Measurements from ENCODE around the gene ANKIB1. TPM values are rescaled to one million over a fixed set of nuclear protein-coding genes. Genes with fewer than 3 reads are reported as not detected.

The ANKIB1 gene
- total RNA-seq, 1 experiment from 2014 or later: 26.8 TPM

DNA sequence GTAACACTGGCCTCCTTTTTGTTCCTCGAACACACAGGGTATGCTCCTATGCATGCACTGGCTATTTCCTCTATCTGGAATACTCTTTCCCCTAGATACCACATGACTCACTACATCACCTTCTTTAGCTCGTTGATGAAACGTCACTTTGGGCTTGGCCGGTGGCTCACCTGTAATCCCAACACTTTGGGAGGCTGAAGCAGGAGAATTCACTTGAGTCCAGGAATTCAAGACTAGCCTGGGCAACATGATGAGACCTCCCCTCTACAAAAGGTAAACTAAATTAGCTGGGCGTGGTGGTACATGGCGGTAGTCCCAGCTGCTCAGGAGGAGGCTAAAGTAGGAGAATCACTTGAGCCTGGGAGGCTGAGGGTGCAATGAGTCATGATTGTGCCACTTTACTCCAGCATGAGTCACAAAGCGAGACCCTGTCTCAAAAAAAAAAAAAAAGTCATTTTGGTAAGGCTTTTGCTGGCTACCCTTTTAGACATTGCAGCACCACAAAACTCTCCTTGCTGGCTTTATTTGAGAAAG is 14.5 kb downstream of the ANKIB1 start:
- DNase-seq (ENCODE audit: low read depth): peak; percentile 73

DNA sequence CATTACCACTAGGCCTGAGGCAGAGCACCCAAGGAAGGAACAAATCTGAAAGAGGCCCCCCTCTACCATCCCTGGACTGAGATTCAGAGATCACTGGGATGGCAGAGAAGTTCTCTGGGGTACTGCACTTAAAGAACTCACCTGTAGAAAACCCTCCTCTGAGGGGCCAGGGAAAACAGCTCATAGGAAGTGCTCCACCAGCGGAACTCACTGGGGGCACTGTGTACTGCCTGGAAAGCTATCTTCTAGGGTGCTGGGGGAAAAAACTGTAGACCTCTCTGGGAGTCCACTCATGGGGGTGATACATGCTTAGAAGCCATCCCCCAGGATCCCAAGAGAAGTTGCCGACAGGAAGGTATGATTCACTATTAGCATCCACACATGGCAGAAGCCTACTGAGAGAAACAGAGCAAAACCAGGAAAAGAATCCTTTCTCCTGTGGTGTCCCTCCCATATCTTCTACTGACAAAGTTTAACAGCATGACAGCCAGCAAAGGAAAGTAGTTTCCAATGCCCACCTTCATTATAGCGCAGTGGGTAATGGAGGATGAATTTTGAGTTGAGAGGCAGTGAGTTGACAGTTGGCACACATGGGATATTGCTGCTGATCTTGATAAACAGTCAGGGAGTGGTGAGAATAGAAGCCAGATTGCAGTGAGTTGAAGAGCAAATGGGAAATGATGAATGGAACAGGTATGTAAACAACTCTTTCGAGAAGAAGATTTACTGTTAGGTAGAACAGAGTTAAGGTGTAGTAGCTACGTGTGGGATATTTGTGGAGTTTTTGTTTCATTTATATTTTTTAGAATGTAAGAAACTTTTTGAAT is 20.9 kb downstream of the ANKIB1 start:
- DNase-seq (ENCODE audit: low read depth): peak; percentile 76

DNA sequence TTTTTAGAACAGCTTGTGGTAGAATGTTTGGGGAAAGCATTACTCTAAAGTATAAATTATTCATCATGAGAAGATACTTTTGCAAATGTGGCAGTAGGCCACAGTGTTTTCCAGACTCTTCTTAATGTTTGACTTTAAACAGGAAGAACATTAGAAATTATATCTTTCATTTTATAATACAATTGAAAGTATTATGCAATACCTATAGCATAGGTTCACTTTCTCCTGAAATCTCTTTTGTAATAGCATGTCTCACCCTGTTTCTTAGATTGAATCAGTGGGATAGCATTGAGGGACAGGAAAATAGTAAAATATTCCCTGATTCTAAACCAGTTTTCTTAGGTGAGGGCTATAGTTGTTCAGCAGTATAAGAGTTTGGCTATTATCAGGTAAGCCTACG is 23.1 kb downstream of the ANKIB1 start:
- no peak for DNase-seq (ENCODE audit: low read depth)

DNA sequence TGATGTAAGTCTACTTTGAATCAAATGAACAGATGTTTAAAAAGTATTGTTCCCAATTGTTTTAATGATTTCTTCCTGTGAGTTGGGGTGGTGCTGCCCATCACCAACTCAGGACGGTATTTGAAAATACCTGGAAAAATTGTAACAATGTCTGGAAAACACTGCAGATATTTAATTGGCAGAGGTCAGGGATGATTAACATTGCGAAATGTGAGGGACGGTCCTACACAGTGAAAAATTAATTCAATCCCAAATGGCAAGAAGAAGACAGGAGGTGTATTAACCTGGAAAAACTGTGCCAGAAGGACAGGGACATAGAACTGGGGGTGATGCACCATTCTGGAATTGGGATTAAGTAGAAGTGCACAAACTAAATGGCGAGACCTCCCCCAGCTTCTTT is 29.6 kb downstream of the ANKIB1 start:
- DNase-seq (ENCODE audit: low read depth): no peak

DNA sequence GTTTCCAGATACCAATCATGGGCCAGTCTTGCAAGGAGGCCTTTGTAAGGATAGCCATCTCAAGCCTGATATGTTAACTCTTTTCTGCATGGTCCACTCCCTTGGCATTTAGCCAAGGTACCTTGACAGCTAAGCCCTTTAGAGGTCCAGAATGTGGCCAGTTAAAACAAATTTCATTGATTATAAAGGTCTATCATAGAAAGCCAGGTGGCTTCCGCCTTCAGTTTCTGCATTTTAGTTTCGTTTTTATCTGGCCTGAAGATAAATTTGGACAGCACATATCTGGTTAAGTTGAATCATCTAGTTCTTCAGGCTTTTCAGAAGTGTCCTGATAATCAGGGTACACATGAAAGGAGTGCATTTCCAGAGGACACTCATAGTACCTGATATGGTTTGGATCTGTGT is 30.7 kb downstream of the ANKIB1 start:
- DNase-seq (ENCODE audit: low read depth): no peak

DNA sequence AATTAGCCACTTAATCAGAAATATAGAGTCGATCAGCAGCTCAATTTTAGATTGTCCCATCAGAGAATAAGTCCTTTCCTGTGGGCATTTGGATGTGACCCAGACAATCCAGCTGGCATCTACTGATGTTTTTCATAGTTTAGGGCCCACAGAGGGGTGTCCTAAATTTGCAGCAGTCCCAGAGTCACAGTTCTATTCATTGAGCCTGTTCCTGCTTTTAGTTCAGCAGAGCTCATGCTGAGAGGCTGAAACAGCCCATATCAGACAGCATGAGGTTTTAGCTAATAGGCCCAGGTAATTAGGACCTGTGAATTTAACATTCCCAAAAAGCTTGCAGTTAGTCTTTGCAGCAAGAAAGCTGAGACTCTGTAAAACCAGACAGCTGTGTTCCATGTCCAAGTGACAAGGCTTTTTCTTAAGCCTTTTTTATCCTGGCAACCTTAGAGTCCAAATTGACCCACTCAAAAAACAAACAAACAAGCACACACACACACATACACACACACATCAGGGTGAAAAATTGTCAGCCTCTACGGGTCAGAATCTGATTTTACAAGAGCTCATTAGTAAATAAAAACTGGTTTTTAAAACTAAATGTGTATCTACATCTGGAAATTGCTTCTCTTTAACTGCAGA is 33.7 kb downstream of the ANKIB1 start:
- DNase-seq (ENCODE audit: low read depth): no peak

DNA sequence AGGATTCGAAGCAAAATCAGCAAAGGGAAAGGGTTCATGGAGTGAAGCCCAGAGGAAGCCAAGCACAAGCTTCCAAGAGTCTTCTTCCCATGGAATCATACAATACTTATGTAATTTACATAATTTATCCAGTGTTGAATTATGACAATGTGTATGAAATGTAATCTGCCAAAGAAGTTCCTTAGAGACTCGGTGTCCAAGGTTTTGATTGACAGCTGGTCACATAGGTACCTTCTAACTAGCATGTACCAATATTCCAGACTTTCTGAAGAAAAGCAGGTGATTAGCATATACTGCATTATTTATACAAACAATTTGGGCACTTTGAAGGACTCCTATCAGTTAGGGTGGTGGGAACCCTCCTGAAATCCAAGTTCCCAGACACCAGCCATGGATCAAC is 35.3 kb downstream of the ANKIB1 start:
- no peak for DNase-seq (ENCODE audit: low read depth)

DNA sequence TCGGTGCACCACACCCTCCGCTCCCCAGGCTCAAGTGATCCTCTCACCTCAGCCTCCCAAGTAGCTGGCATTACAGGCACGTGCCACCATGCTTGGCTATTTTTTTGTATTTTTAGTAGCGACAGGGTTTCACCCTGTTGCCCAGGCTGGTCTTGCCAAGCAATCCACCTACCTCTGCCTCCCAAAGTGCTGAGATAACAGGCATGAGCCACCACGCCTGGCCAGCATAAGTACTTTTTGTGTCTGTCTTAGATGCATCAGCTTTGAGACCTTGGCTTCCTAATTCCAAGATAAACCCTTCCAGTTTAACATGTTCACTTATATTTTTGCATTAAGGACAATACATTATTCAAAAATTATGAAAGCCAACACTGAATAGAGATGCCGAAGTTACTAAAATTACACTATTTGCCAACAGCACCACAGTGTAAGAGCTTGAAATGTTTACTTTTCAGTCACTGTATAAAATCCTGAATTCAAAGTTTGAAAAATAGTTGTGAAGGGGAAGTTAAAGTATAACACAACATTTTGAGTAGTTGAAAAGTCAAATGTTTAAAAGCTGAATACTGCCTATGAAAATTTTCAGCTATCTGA is 36.5 kb downstream of the ANKIB1 start:
- no peak for DNase-seq (ENCODE audit: low read depth)

DNA sequence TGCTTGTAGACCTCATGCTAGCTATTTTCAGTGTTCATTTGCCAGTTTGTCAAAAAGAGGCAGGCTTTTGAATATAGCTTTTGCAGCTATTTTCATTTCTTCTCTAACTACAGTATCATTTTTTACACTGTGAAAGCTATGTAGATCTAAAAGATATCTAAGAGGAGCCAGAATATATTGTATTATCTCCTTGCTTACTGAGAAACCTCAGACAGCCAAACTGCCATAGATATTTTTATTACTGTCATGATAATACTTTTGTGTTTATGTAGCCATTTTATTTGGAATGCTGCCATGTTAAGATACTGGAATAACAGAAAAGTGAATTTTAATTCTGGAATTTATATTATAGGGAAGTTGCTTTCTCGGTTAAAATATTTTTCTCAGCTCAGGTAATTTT is 37.2 kb downstream of the ANKIB1 start:
- no peak for DNase-seq (ENCODE audit: low read depth)

DNA sequence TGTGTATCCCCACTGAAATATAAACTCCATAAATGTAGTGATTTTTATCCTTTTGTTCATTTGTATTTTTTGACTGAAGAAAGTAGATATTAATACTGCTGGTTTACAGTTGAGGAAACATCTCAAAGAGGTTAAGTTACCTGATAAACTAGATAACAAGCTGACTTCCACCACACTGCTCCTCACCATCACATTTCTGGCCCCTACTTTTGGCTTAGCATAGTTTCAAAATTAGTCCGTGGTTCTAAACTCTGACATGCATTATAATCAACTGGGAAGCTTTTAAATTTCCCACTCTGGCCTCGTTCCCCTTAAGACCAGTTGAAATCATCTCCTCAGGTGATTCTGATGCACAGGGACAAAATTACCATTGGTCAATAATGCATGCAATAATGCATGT is 43.5 kb downstream of the ANKIB1 start:
- DNase-seq (ENCODE audit: low read depth): no peak

DNA sequence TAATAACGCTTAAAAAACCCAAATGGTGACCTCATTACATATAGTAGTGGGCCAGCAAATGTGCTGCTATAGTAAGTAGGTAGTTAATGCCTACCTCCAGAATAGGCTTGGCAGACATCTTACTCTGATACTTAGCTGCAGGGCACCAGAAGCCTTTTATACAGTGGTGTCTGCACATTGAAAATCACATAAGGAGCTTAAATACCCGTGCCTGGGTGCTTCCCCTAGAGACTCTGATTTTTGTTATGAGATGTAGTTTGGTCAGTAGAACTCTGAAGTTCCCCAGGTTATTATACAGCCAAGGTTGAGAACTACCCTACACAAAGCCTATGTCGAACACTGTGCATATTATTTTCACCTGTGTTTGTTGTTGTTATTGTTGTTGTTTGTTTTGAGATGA is 47.2 kb downstream of the ANKIB1 start:
- no peak for DNase-seq (ENCODE audit: low read depth)

DNA sequence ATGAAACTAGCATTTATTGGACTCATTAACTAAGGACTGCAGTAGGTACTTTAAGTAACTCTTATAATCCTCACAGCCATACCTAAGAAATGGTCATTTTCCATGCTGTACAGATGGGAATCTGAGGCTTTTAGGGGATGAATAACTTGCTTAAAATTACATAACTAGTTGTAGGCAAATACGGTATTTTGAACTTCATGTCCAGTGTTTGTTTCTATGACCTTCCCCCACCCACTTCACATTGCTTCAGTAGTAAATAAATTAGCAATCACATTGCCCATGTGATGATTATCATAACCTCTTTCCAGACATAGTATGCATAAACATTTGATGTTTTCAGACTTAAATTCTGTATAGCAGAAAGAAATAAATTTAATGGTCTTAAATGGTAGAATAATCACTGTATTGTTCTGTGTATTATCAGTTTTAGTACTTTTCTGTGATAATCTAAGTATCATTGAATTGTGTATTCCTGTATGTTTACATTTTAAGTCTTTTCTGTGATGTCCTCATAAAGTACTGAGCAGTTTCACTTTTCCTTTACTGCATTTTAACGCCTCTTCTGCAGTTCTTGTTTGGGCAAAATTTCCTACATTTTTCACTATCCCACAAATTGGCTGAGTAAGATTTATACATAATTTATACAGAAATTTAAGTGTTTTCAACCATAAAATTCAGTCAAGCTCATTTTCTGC is 48.3 kb downstream of the ANKIB1 start:
- DNase-seq (ENCODE audit: low read depth): no peak

DNA sequence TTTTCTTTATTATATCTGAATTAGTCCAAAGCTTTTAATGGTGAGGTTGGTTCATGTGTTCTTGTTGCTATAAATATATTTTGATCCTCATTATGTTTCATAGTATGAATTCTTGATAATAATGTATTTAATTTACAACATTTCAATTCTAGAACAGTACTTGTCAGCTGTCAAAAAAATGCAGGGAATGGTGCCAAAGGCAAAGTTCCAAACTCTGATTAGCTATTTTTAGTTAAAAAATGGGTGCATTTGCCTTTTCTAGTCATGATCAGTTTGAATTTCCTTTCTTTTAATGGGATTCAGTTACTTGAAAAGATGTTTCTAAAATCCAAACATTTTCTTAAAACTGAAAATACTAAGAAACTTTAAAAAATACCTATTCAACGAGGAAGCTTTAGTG is 49.6 kb downstream of the ANKIB1 start:
- no peak for DNase-seq (ENCODE audit: low read depth)

DNA sequence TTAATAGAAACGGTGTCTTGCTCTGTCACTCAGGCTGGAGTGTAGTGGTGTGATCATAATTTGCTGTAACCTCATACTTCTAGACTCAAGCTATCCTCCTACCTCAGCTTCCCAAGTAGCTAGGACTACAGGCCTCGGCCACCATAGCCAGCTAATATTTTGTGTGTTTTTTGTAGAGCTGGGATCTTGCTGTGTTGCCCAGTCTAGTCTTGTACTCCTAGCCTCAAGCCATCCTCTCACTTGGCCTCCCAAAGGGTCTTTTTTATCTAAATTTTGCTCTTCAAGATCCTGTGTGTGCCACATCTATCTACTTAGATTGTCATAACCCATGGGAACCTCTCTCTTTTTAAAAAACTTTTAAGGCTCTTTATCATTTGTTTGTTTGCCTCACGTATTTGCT is 50.5 kb downstream of the ANKIB1 start:
- no peak for DNase-seq (ENCODE audit: low read depth)

DNA sequence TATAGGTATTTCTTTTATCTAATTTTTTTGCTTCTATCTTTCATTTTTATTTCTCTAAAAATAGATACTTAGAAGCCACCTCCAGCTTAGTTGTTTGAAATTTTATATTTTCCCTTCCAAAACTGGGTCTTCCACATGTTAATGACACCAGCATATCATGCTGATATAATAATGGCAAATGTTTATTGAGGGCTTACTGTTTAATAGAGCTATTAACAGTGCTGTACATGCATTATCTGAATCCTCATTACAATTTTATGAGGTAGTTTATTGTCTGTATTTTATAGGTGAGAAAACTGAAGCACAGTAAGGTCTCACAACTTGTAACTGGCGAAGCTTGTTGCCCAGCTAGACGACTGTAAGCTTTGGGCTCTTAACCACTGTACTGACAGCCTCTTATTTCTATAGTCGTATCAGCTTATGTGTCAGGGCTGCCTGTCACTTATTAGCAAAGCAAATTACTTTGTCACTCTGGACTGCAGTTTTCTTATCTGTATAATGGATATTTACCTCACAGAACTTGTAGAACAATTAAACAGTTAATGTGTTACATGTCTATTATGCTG is 51.2 kb downstream of the ANKIB1 start:
- no peak for DNase-seq (ENCODE audit: low read depth)

DNA sequence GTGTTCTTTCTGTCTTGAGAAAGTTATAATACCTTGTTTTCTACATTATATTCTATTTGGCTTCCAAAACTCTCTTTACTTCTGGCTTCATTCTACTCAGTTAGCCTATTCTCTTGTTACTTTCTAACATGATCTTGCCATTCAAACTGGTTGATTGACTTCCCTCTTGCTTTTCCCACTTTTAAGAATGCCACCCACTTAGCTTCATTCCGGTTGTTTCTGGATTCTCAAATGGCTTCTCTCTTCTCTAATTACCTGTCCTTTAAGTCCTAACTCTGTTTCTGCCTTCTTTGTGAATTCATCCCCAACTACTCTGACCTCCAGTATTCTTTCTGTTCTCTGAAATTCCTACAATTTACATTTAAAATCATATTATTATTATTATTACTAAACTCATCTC is 52.0 kb downstream of the ANKIB1 start:
- no peak for DNase-seq (ENCODE audit: low read depth)

DNA sequence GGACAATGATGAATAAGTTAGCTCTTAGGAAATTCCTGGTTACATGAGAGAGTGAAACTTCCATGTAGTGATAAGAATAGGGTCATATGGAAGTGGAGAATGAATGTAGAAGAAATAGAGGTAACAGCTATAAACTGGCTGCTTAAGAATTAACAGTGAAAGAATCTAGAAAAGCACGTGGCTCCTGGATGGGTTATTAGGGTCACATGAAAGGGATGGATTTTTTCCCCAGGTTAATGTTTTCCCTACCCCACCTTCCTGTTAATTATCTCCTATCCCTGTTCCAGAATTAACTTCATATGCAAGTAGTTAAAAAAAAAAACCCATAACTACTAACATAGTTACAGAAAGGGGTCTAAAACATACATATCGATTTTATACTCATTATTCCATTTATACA is 58.0 kb downstream of the ANKIB1 start:
- DNase-seq (ENCODE audit: low read depth): no peak

DNA sequence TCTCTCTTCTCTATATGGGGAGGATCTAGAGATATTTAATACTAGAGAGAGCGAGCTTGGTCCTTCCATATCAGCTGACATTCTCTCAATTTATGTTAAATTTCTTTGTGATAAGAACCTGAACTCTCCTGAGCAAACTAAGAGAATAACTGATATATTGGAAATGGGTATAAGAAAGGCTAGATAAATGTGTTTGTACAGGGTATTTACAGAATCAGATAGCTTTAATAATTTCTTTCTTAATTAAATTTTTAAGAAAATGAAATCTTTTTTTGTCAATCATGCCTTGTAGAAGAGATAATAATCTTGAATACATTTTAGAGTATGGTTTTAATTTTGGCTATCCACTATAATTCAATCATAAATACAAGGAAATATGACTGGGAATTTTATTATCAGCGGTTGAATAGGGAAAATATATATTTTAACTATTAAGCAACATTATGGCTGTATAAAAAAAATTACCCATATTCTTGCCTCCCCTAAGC is 58.7 kb downstream of the ANKIB1 start:
- no peak for DNase-seq (ENCODE audit: low read depth)

DNA sequence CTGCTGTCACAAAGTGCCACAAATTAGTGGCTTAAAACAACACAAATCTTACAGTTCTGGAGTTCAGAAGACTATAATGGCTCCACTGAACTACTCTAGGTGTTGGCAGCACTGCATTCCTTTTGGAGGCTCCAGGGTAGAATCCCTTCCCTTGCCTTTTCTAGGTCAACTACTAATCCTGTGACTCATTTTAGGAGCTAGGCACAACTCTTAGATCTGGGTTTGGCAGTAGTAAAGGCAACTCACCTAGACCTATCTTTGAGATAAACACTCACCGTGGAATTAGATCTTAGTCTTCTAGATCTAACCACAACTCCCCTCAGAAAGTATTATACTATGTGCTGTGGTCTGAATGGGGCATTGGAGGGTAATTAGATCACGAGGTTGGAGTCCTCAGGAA is 60.4 kb downstream of the ANKIB1 start:
- peak; percentile 38 for DNase-seq (ENCODE audit: low read depth)

DNA sequence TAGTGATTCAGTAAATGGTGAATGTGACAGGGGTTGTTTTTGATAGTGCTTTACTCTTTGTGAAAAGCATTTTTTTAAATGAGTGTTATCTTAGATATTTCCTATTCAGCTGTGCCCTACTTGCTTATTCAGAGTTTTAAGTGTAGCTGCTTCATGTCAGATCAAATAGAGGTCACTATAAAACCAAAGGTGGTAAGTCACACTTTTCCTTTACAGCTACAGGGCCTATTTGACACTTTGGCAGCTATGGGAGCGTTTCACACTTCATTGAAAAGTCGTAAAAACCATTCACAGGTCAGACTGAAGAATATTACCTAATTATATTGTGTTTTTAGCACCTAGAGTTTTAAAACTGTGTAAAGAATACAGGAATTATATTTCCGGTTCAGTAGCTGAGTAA is 67.3 kb downstream of the ANKIB1 start:
- DNase-seq (ENCODE audit: low read depth): no peak

DNA sequence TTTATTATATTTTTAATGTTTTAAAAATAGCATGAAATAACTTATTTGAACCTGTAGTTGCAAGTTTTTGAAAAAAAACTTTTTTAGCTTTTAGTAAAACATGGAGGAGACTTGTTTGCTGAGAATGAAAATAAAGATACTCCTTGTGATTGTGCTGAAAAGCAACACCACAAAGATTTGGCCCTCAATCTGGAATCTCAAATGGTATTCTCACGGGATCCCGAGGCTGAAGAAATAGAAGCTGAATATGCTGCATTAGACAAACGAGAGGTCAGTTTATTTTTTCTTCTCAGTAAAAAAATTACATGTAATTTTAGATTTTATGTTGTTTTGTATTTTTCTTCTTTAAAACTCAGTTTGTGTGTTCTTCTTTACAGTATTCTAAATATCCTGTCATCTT is 73.5 kb downstream of the ANKIB1 start:
- DNase-seq (ENCODE audit: low read depth): no peak
